Thyroid gland (tissue), 4 donors: ENCODE data around the gene TSPAN12. TPM values are rescaled to one million over a fixed set of nuclear protein-coding genes. Genes with fewer than 3 reads are reported as not detected.

Experiments used
- DNase-seq, 2 donors: peaks; one replicate each; pipeline ENCODE4 v3.0.0-alpha.2; 2019
- H3K27ac ChIP-seq, 3 donors: fragments of 200-600 bp; sonication (generic); 1 replicate in 2 of 3; 2 replicates in 1 of 3; pipeline ENCODE4 v1.5.1; 2016 to 2019; ENCODE audit warnings: mild to moderate bottlenecking in 1 of 3, moderate library complexity in 1 of 3
- H3K27me3 ChIP-seq: fragments of 200-600 bp; sonication (generic); one replicate; pipeline ENCODE4 v1.5.1; 2019
- H3K36me3 ChIP-seq, 2 donors: fragments of 200-600 bp; sonication (generic); one replicate each; pipeline ENCODE4 v1.5.1; 2016 to 2019
- H3K4me1 ChIP-seq, 2 donors: fragments of 200-600 bp; sonication (generic); one replicate each; pipeline ENCODE4 v1.5.1; 2017 to 2019
- H3K4me3 ChIP-seq, 3 donors: fragments of 200-600 bp; sonication (generic); replicated peaks in 1 of 3; 1 replicate in 2 of 3; 2 replicates in 1 of 3; pipeline ENCODE4 v1.5.1; 2016; ENCODE audit warnings: mild to moderate bottlenecking in 1 of 3
- H3K9me3 ChIP-seq: fragments of 200-600 bp; sonication (generic); one replicate; pipeline ENCODE4 v1.5.1; 2017
- POLR2A ChIP-seq, 2 donors: fragments of 450-650 bp; IDR thresholded peaks; one replicate each; pipeline ENCODE4 v1.6.1; 2017; ENCODE audit warnings: antibody characterized with exemption in 2 of 2, mild to moderate bottlenecking in 2 of 2, moderate library complexity in 1 of 2
- WGBS, 2 donors: methylation state at CpG; one replicate each; pipeline ENCODE4 v1.1.5; 2017; 5-methylcytosine and 5-hydroxymethylcytosine counted together
- intact Hi-C: fragments of 100-400 bp; cut with DNase I; formaldehyde crosslinking; loops from one replicate; pipeline ENCODE4 v1.15.1; 2023
- total RNA-seq, 4 donors: library from RNA; depleted of rRNA; stranded (reverse); fragments of >200 nt; gene quantifications; one replicate each; pipeline ENCODE4 v1.2.3, GENCODE V29; 2016
- TF ChIP-seq, protein P1 (sequence below), 6 experiments: fragments of 200-600 bp in 3 of 6; fragments of 450-650 bp in 3 of 6; sonication (generic) in 3 of 6; IDR thresholded peaks; one replicate each; pipeline ENCODE4 v1.5.1; 2016 to 2019; ENCODE audit warnings: antibody characterized with exemption in 6 of 6, mild to moderate bottlenecking in 2 of 6, inconsistent platforms in 1 of 6, moderate library complexity in 1 of 6

TSPAN12 gene
- total RNA-seq, 4 donors from 2014 or later: 36.2 to 55.1 (median 48.8) TPM

DNA sequence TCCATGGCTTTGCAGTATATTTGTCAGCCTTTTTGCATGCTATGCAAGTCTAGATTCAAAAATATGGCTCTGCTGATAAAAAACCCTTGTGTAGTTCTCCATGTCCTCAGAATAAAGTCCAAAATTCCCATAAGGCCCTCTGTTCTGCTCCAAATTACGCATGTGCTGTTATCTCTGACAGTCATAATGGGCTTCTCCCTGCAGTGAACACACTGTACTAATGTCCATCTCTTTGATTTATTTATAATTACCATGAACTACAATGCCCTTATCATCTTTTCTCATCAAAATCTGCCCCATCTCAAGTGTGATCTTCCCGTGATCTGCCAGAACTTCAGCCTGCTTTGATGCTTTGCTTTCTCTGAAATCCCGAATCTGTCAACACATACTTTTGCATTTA is 87.7 kb downstream of the TSPAN12 start:
- WGBS, 2 donors: 86% methylated on average over 3 of the region's 3 CpGs

GRCh38 chr7:120760851-120761250 is 97.1 kb downstream of the TSPAN12 start:
- intact Hi-C loops: no loop called here
- Histone ChIP-seq H3K9me3 (no peaks in the 10 kb centered on the region), H3K4me1 (no peaks in the 10 kb centered on the region), H3K36me3 (no peaks in the 10 kb centered on the region), H3K27me3 (no peaks in the 10 kb centered on the region), H3K4me3 (no peak overlapping the region), H3K27ac (no peak overlapping the region)
- no peak for DNase-seq
- TF ChIP-seq, protein P1, sequence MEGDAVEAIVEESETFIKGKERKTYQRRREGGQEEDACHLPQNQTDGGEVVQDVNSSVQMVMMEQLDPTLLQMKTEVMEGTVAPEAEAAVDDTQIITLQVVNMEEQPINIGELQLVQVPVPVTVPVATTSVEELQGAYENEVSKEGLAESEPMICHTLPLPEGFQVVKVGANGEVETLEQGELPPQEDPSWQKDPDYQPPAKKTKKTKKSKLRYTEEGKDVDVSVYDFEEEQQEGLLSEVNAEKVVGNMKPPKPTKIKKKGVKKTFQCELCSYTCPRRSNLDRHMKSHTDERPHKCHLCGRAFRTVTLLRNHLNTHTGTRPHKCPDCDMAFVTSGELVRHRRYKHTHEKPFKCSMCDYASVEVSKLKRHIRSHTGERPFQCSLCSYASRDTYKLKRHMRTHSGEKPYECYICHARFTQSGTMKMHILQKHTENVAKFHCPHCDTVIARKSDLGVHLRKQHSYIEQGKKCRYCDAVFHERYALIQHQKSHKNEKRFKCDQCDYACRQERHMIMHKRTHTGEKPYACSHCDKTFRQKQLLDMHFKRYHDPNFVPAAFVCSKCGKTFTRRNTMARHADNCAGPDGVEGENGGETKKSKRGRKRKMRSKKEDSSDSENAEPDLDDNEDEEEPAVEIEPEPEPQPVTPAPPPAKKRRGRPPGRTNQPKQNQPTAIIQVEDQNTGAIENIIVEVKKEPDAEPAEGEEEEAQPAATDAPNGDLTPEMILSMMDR (IDR thresholded peaks at IDR 0.05): no peak
- no peak for TF ChIP-seq POLR2A (IDR thresholded peaks at IDR 0.05)
- 57 to 72% methylated on average over 3 of the region's 3 CpGs for WGBS, 2 donors

More for the DNA sequence above, 87.7 kb downstream of the TSPAN12 start:
- intact Hi-C loops: no loop called here
- H3K4me1 ChIP-seq: no peaks in the 10 kb centered on the region
- DNase-seq: no peak
- TF ChIP-seq, protein P1 (IDR thresholded peaks at IDR 0.05): no peak
- TF ChIP-seq POLR2A (IDR thresholded peaks at IDR 0.05): no peak
- H3K4me3 ChIP-seq: no peak overlapping the region
- H3K9me3 ChIP-seq: no peaks in the 10 kb centered on the region
- no peak overlapping the region for H3K27ac ChIP-seq
- H3K36me3 ChIP-seq: no peaks in the 10 kb centered on the region
- no peaks in the 10 kb centered on the region for H3K27me3 ChIP-seq

DNA sequence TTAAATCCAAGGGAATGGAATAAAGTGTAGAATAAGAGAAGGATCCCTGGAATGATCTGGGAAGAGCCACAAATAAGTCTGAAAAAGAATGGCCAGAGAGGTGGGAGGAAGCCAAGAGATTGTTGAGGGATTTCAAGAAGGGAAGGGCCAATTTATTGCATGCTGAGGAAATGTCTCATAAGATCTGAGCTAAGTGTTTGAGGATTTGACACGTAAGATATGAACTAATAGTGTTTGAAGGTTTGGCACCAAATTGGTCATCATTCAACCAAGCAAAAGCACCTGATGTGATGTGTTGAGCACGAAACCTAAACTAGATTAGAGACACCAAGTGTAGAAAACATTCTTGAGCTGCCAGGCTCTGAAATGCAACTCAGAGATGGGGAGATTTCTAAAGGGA is 97.9 kb downstream of the TSPAN12 start:
- Histone ChIP-seq H3K27me3 (no peaks in the 10 kb centered on the region), H3K9me3 (no peaks in the 10 kb centered on the region), H3K4me3 (no peak overlapping the region), H3K27ac (no peak overlapping the region), H3K36me3 (no peaks in the 10 kb centered on the region), H3K4me1 (no peaks in the 10 kb centered on the region)
- intact Hi-C loops: no loop called here
- no peak for TF ChIP-seq POLR2A (IDR thresholded peaks at IDR 0.05)
- no peak for DNase-seq
- WGBS, 2 donors: 84 to 85% methylated on average over 2 of the region's 2 CpGs

- Histone ChIP-seq H3K4me3 (no peak overlapping the region), H3K4me1 (no peaks in the 10 kb centered on the region), H3K27ac (no peak overlapping the region), H3K9me3 (no peaks in the 10 kb centered on the region), H3K36me3 (no peaks in the 10 kb centered on the region), H3K27me3 (no peaks in the 10 kb centered on the region)
- 88 to 90% methylated on average over 3 of the region's 3 CpGs for WGBS, 2 donors
- intact Hi-C loops: no loop called here
- no peak for TF ChIP-seq POLR2A (IDR thresholded peaks at IDR 0.05)
- TF ChIP-seq, protein P1 (IDR thresholded peaks at IDR 0.05): no peak
- no peak for DNase-seq
Observed at GRCh38 chr7:120743128-120743527, 114.8 kb downstream of the TSPAN12 start.

GRCh38 chr7:120742372-120742771 is 115.6 kb downstream of the TSPAN12 start:
- TF ChIP-seq, protein P1 (IDR thresholded peaks at IDR 0.05): no peak
- TF ChIP-seq POLR2A (IDR thresholded peaks at IDR 0.05): no peak
- no peaks in the 10 kb centered on the region for H3K4me1 ChIP-seq
- DNase-seq: no peak
- H3K4me3 ChIP-seq: no peak overlapping the region
- H3K27ac ChIP-seq: no peak overlapping the region
- intact Hi-C loops: no loop called here
- no peaks in the 10 kb centered on the region for H3K36me3 ChIP-seq
- H3K27me3 ChIP-seq: no peaks in the 10 kb centered on the region
- 33 to 42% methylated on average over 5 of the region's 5 CpGs for WGBS, 2 donors
- H3K9me3 ChIP-seq: no peaks in the 10 kb centered on the region
